Erythroblast (primary cell): ENCODE results near the gene SLC36A3.

Experiments
- DNase-seq, 2 experiments: peaks; one replicate each; lab custom pipeline; 2025; lab: John Stamatoyannopoulos, UW
- GATA1 ChIP-seq: IDR thresholded peaks from 2 replicates; pipeline ENCODE4 v1.6.1; 2011; ENCODE audit warnings: low read depth, mild to moderate bottlenecking, control low read depth, low read length, moderate library complexity
- POLR2A ChIP-seq: IDR thresholded peaks from 2 replicates; pipeline ENCODE4 v1.6.1; 2011; ENCODE audit warnings: mild to moderate bottlenecking, low read length

Gene SLC36A3

DNA sequence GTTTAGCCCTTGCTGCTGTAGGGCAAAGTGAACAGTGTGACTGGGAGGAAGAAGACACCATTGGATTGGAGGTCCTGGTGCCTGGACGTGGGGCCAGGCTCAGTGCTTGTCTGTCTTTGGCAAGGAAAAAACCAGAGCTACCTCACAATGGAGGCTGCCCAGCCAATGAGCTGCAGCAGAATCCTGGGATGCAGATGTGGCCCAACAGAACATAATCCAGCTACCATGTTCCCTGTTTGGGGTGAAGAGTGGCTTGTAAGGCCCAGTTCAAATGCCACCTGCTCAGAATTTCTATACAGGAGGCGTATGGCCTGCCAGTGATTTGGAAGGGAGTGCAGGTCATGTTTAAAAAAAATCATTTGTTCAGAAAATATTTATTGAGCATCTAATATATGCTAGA, at the start of gene SLC36A3:
TSS of gene SLC36A3 (minus strand) at position 101 of the 400 bp plus-strand sequence. CDS start 412 bp downstream, outside the sequence.
- TF ChIP-seq POLR2A (no peak), GATA1 (no peak)
- DNase-seq, result no peak

DNA sequence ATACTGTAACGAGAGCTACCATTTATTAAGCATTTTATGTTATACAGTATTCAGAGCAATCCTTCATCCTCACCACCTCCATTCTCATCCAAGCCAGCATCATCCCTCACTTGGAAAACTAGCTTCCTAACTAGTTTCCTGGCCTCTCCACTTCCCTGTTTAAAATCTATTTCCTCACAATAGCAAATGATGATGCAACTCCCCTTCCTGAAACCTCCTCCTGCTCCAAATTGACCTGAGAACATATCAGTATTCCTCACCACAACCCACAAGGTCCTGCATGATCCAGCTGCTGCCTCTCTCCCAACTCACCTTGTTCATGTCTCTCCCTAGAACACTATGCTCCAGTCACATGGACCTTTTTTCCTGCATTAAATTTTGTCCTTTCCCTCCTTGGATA, 48.1 kb upstream of the SLC36A3 start:
- no peak for DNase-seq
- no peak for TF ChIP-seq GATA1
- no peak for TF ChIP-seq POLR2A

DNA sequence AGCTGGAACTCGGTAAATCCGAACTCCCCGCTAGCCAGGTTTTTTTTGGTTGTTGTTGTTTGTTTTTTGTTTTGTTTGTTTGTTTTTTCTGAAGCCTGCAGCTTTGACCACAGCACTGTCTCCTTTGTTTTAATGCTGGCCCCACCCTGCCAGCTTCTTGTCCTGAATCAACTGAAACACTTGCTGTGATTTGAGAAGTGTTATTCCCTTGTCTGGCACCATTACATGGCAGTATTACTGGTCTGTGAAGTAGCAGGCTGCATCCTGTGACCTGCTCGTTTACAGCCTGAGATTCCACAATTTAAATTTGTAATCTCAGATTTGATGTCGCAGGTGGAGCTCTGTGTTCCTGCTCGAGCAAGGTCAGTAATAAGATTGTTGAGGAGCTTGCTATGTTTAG, 45.2 kb upstream of the SLC36A3 start:
- no peak for TF ChIP-seq POLR2A
- no peak for TF ChIP-seq GATA1
- DNase-seq, result no peak

DNA sequence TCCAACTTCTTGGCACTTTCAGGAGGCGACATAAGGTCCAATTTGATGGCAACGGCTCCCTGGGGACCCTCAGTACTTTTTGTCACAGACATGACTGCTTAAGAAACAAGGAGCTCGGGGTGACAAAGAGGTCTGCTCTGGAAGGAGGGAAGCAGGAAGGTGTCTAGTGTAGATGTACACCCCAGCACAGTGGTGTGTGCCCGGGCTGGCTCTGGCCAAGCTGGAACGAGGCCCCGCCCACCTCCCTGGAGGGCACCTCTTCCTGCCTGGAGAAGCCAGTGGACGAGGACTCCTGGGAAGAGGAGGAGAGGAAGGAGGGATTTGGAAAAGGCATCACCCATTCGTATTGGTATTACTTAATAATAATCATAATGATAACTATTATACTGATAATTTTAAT, 43.8 kb upstream of the SLC36A3 start, which contains the start of gene SLC36A2:
TSS of gene SLC36A2 (minus strand) at position 191 of the 400 bp plus-strand sequence. CDS start at position 92, 99 bp downstream.
- DNase-seq, result no peak
- TF ChIP-seq POLR2A (no peak), GATA1 (no peak)

DNA sequence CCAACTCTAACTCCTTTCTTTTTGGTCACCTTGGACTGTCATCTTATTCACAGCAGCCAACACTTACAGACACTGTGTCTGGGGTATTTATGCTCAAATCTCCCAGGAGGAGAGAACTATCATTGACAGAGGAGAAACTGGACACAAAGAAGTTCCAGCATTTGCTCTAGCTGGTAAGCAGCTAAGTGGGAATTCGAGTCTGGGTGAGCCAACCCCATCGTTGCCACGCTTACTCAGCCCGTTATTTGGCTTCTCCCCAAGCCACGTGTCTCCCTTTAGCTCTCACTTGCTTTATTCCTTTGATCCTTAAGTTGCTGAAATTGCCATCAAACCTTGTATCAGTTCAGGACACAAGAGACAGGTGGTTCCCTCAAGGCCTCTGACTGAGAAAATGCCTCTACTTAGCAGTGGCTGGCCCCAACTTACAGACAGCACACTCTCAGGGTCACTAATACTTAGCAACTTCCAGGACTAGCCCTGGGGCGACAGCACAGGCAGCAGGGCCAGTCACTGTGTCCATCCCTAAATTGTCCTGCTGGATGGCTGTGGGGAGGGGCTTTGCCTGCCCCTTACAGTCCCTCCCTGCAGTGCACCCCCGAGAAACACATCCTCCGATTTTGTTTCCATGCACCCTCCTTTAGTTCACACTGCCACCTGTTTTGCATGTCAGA, 42.4 kb upstream of the SLC36A3 start:
- no peak for TF ChIP-seq GATA1
- TF ChIP-seq POLR2A, result no peak
- DNase-seq, result no peak

DNA sequence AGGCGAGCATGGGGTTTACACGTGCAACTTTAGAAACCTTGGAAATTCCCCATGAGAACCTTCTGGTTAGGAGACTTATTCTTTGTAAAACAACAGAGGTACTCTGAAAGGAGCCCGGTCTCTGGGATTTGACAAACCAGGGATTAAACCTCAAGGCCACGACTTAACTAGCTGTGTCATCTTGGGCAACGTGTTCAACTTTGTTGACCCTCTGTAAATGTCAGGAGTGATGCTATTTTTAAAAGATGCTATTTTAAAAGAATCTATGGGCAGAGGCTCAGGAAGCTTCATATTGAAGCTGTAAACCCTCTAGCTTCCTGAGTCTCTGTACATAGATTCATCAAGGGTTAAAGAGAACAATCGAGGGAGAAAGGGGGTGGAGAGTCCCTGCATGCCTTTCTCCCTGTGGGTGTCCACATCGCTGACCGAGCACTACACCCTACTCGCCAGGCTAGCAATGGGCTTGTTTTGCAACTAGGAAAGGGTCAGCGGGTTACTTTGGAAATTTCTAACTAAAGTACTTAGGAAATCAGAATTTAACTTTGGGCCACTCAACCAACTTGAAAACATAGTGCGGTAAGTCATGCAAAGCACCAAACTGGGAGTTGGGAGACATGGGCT, 41.7 kb upstream of the SLC36A3 start:
- TF ChIP-seq GATA1, result no peak
- no peak for TF ChIP-seq POLR2A
- no peak for DNase-seq

DNA sequence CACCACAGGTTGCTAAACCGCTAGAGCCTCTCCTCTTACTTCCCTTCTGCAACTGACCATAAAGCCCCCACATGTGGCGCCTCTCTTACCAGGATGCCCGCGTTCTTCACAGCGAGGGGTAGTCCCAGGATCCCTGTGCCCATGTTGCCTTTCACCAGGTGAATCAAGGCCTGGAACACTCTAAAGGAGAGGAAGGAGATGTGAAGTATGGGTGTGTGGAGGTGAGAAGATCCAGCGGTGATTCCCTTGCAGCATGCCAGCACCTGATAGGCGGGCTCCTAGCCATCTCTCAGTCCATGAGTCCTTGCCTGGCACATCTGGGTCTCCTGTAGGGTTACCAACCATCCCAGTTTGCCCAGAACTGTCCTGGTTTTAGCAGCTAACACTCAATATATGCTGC, 40.5 kb upstream of the SLC36A3 start:
- DNase-seq, result no peak
- TF ChIP-seq GATA1 (no peak), POLR2A (no peak)

DNA sequence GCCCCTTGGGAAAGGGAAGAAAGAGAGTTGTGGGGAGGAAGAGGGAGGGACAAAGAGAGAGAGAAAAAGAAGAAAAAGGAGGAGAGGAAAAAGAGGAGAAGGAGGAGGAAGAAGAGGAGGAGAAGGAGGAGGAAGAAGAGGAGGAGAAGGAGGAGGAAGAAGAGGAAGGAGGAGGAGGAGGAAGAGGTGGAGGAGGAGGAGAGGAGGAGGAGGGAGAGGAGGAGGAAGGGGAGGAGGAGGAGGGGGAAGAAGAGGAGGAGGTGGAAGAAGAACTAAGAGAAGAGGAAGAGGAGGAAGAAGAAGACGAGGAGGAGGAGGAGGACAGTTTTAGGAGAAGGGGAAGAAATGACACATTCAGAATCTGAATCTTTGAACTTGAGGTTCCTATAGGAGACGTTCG, 36.4 kb upstream of the SLC36A3 start:
- no peak for TF ChIP-seq POLR2A
- no peak for TF ChIP-seq GATA1
- no peak for DNase-seq

DNA sequence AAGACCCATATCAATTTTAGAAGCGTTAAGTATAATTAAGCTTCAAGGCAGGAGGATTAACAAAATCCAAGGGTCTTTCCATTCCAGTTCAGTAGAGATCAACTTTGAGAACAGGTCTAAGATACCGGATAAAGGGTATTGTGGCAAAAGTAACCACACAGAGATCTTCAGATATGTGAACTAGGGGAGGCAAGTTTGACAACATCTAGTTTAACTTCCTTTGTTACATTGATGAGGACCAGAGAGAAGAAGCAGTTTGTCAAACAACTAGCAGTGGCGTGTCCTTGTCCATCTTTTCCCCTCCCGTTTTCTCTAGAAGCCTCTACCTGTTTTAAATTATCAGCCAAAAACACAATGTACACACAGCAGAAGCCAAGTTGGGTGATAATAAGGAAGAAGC, 35.2 kb upstream of the SLC36A3 start:
- TF ChIP-seq GATA1 (no peak), POLR2A (no peak)
- DNase-seq, result no peak

DNA sequence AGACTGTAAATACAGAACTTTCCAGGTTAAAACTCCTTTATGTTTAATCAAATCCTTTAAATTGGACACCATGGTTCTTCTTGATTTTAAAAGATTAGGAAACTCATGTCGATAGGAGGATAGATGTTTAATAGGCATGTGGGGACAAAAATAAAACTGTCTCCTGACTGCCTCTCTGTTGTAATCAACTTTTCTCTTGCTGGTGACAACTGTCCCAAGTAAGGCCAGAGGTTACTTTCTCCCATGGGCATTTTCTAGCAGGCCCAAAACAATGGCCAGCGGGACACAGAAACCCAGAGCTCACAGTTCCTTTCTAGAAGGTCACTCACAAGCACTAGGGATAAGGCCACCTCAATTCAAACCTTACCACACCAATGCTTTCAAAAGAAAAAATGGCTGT, 29.3 kb upstream of the SLC36A3 start:
- TF ChIP-seq GATA1, result no peak
- TF ChIP-seq POLR2A, result no peak
- no peak for DNase-seq

DNA sequence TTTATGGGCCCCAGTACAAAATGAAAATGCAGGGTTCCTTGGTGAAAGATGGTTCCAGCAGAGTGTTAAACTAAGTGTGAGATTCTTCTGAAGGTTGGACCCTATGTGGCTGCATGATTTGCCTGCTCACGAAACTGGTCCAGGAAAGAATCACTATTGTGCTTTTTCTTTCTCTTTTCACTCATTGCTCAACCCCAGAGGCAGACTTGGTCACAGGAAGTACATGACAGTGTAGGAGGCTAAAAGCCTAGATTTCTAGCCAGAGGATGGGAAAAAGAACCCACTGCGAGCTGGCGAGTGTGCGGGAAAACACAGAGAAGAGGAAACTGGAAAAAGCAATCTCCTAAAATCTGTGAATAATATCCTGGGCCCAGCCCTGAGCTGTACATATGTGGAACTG, 25.2 kb upstream of the SLC36A3 start:
- no peak for DNase-seq

DNA sequence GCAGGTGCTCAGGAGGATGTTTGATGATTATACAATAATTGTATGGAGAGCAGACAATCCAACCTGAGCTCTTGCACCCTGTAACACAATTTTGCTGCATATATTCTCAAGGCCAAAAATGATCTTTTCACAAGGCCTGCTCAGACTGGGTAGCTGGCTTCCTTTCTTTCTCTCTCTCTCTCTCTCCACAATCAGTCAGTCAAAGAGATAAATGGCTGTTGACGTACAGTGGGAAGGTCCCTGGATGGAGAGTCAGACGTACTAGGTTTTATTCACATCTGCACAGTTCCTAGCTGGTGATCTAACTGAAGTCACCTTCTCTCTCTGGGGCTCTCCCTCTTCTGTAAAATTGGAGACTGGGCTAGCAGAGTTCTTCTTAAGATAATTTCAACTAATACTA, 24.0 kb upstream of the SLC36A3 start:
- DNase-seq, result no peak
- no peak for TF ChIP-seq GATA1

More for the DNA sequence above, 25.2 kb upstream of the SLC36A3 start:
- TF ChIP-seq GATA1, result no peak
- TF ChIP-seq POLR2A, result no peak

DNA sequence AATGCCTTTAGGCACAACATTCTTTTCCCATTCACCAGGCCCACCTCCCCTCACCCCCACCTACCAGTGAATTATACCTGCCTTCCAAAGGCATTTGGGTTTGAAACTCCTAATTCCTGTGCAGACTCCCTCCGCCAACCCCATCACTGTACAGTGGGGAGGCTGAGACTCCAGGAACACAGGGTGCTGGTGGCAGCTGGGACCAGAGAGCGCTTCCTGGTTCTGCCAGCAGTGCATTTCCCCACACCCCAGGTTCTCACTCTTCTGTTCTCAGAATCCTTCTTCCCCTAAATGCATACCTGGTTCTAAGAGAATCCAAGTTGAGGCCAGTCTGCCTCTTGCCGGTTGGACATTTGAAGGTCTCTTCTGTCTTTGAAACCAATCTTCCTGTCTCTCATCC, 22.7 kb upstream of the SLC36A3 start:
- TF ChIP-seq GATA1 (no peak), POLR2A (no peak)
- no peak for DNase-seq

DNA sequence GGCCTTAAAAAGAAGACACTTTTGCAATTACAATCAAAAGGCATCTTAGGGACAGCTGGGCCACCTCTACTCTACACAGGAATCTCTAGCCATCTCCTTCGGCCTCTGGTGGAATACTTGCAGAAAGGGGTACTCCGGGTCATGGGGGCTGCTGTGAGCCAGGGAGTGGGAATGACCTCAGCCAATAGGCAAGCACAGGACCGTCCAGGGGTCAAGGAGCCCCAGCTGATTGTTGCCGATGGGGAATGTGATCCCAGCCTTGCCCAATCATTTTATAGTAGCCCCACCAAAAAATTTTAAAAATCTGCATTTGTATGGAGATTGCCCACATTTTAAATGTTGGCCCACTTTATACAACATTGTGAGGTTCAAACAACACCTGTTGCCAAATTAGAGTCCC, 16.9 kb upstream of the SLC36A3 start:
- TF ChIP-seq POLR2A (no peak), GATA1 (no peak)
- no peak for DNase-seq
